SK-N-SH treated with all-trans-retinoic acid at 6 μM for 48 hours (cell line): Measurements from ENCODE around the gene BCKDHA.
"Not testable (repeated sequence)": the region's sequence is repeated elsewhere in the genome, so short reads cannot be mapped to it uniquely, and the experiment has no call there.

Source experiments
- ATAC-seq: fragments of 200-7000 bp; cut with Tn5 transposase; 3 replicates; pipeline ENCODE4 v1.9.1; 2020; ENCODE audit warnings: mild to moderate bottlenecking, moderate library complexity
- ARNTL ChIP-seq: fragments of 450-650 bp; formaldehyde crosslinking; IDR thresholded peaks from 2 replicates; pipeline ENCODE4 v1.5.0; 2020; ENCODE audit warnings: low read depth, mild to moderate bottlenecking, moderate library complexity, borderline replicate concordance
- BACH2 ChIP-seq: fragments of 250-450 bp; sonication (Bioruptor Pico); IDR thresholded peaks from 2 replicates; pipeline ENCODE4 v1.9.0; 2021; ENCODE audit warnings: mild to moderate bottlenecking, borderline replicate concordance
- ESRRG ChIP-seq: fragments of 250-450 bp; sonication (Bioruptor Pico); IDR thresholded peaks from 2 replicates; pipeline ENCODE4 v1.6.1; 2021; ENCODE audit warnings: mild to moderate bottlenecking
- GLIS3 ChIP-seq: fragments of 250-450 bp; sonication (Bioruptor Pico); IDR thresholded peaks from 2 replicates; pipeline ENCODE4 v1.5.0; 2020; ENCODE audit warnings: mild to moderate bottlenecking, moderate library complexity
- ISL1 ChIP-seq: fragments of 250-450 bp; sonication (Bioruptor Pico); IDR thresholded peaks from 2 replicates; pipeline ENCODE4 v2.1.2; 2022; ENCODE audit warnings: mild to moderate bottlenecking, moderate library complexity
- OSR1 ChIP-seq: fragments of 250-450 bp; sonication (Bioruptor Pico); IDR thresholded peaks from 2 replicates; pipeline ENCODE4 v1.8.0; 2022; ENCODE audit warnings: moderate library complexity, mild to moderate bottlenecking, inconsistent platforms
- SNAI2 ChIP-seq: fragments of 250-450 bp; sonication (Bioruptor Pico); IDR thresholded peaks from 2 replicates; pipeline ENCODE4 v1.5.0; 2020; ENCODE audit warnings: mild to moderate bottlenecking, moderate library complexity
- TCF4 ChIP-seq: fragments of 250-450 bp; sonication (Bioruptor Pico); IDR thresholded peaks from 2 replicates; pipeline ENCODE4 v1.8.0; 2021; ENCODE audit warnings: mild to moderate bottlenecking, moderate library complexity, borderline replicate concordance
- TOX ChIP-seq: fragments of 250-450 bp; sonication (Bioruptor Pico); IDR thresholded peaks from 2 replicates; pipeline ENCODE4 v1.8.0; 2021; ENCODE audit warnings: mild to moderate bottlenecking, moderate library complexity, borderline replicate concordance
- ZNF565 ChIP-seq: fragments of 450-650 bp; formaldehyde crosslinking; conservative IDR thresholded peaks from 2 replicates; pipeline ENCODE4 v1.5.0; 2020; ENCODE audit warnings: low read depth, mild to moderate bottlenecking, moderate library complexity
- ZNF70 ChIP-seq: fragments of 450-650 bp; formaldehyde crosslinking; IDR thresholded peaks from 2 replicates; pipeline ENCODE4 v1.5.0; 2020; ENCODE audit warnings: mild to moderate bottlenecking, moderate library complexity
- ZNF8 ChIP-seq: fragments of 450-650 bp; formaldehyde crosslinking; IDR thresholded peaks from 2 replicates; pipeline ENCODE4 v1.5.0; 2020; ENCODE audit warnings: mild to moderate bottlenecking, moderate library complexity
- TF ChIP-seq, protein P1 (sequence below): fragments of 250-450 bp; sonication (Bioruptor Pico); IDR thresholded peaks from 2 replicates; pipeline ENCODE4 v1.5.0; 2020; ENCODE audit warnings: mild to moderate bottlenecking, moderate library complexity
- TF ChIP-seq, protein P2 (sequence below): fragments of 250-450 bp; sonication (Bioruptor Pico); IDR thresholded peaks from 2 replicates; pipeline ENCODE4 v1.5.1; 2021; ENCODE audit warnings: mild to moderate bottlenecking, moderate library complexity
- TF ChIP-seq, protein P3 (sequence below): fragments of 250-450 bp; sonication (Bioruptor Pico); IDR thresholded peaks from 2 replicates; pipeline ENCODE4 v1.8.0; 2020; ENCODE audit warnings: mild to moderate bottlenecking, moderate library complexity, borderline replicate concordance
- TF ChIP-seq, protein P4 (sequence below): fragments of 250-450 bp; sonication (Bioruptor Pico); IDR thresholded peaks from 2 replicates; pipeline ENCODE4 v1.8.0; 2021; ENCODE audit warnings: low read depth, mild to moderate bottlenecking, moderate library complexity, borderline replicate concordance

The BCKDHA gene

DNA sequence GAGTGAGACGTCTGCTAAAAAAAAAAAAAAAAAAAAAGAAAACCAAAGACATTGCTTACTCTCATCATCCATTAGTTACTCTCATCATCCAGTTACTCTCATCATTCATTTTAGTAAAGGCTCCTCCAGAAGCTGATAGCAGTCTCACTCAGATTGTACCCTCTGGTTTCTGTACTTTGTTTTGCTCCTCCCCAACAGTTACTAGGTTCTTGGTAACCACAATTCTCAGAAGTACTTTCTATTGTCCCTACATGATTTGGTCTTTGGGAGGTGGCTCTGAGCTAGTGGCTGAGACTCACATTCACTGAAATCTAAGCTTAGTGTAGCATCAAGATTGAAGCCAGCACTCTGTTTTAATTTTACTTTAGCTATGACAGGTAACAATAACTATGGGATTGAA lies 59.6 kb downstream of the BCKDHA start:
- TF ChIP-seq BACH2 = no peak
- TF ChIP-seq GLIS3 = no peak
- TF ChIP-seq SNAI2 = no peak
- no peak for TF ChIP-seq ISL1 (CRISPR knock-in tag)
- no peak for TF ChIP-seq ZNF70
- TF ChIP-seq, protein P1, sequence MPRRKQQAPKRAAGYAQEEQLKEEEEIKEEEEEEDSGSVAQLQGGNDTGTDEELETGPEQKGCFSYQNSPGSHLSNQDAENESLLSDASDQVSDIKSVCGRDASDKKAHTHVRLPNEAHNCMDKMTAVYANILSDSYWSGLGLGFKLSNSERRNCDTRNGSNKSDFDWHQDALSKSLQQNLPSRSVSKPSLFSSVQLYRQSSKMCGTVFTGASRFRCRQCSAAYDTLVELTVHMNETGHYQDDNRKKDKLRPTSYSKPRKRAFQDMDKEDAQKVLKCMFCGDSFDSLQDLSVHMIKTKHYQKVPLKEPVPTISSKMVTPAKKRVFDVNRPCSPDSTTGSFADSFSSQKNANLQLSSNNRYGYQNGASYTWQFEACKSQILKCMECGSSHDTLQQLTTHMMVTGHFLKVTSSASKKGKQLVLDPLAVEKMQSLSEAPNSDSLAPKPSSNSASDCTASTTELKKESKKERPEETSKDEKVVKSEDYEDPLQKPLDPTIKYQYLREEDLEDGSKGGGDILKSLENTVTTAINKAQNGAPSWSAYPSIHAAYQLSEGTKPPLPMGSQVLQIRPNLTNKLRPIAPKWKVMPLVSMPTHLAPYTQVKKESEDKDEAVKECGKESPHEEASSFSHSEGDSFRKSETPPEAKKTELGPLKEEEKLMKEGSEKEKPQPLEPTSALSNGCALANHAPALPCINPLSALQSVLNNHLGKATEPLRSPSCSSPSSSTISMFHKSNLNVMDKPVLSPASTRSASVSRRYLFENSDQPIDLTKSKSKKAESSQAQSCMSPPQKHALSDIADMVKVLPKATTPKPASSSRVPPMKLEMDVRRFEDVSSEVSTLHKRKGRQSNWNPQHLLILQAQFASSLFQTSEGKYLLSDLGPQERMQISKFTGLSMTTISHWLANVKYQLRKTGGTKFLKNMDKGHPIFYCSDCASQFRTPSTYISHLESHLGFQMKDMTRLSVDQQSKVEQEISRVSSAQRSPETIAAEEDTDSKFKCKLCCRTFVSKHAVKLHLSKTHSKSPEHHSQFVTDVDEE (CRISPR knock-in tag) = no peak
- TF ChIP-seq ARNTL (CRISPR knock-in tag) = no peak
- TF ChIP-seq ZNF565 (CRISPR knock-in tag) = no peak
- ATAC-seq = no peak

DNA sequence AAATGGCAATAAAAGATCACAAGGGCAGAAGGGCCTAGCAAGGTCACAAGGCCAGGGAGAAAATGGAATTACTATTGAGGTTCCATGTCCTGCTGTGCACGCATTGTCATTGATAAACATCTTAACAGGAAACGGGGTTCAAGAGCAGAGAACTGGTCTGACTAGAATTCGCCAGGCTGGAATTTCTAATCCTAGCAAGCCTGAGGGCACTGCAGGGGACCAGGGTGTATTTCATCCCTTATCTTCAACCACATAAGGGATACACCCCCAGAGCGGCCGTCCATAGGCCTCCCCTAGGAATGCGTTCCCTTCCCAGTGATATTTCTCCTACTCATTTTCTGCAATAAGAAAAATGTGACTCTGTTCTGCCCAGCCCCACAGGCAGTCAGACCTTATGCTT lies 64.9 kb downstream of the BCKDHA start:
- TF ChIP-seq TOX (CRISPR knock-in tag) (no peak), OSR1 (CRISPR knock-in tag) (no peak), ESRRG (no peak), BACH2 (no peak), SNAI2 (no peak), TCF4 (CRISPR knock-in tag) (no peak), ZNF8 (CRISPR knock-in tag) (no peak)
- TF ChIP-seq, protein P2, sequence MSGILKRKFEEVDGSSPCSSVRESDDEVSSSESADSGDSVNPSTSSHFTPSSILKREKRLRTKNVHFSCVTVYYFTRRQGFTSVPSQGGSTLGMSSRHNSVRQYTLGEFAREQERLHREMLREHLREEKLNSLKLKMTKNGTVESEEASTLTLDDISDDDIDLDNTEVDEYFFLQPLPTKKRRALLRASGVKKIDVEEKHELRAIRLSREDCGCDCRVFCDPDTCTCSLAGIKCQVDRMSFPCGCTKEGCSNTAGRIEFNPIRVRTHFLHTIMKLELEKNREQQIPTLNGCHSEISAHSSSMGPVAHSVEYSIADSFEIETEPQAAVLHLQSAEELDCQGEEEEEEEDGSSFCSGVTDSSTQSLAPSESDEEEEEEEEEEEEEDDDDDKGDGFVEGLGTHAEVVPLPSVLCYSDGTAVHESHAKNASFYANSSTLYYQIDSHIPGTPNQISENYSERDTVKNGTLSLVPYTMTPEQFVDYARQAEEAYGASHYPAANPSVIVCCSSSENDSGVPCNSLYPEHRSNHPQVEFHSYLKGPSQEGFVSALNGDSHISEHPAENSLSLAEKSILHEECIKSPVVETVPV (CRISPR knock-in tag) = no peak
- TF ChIP-seq, protein P3, sequence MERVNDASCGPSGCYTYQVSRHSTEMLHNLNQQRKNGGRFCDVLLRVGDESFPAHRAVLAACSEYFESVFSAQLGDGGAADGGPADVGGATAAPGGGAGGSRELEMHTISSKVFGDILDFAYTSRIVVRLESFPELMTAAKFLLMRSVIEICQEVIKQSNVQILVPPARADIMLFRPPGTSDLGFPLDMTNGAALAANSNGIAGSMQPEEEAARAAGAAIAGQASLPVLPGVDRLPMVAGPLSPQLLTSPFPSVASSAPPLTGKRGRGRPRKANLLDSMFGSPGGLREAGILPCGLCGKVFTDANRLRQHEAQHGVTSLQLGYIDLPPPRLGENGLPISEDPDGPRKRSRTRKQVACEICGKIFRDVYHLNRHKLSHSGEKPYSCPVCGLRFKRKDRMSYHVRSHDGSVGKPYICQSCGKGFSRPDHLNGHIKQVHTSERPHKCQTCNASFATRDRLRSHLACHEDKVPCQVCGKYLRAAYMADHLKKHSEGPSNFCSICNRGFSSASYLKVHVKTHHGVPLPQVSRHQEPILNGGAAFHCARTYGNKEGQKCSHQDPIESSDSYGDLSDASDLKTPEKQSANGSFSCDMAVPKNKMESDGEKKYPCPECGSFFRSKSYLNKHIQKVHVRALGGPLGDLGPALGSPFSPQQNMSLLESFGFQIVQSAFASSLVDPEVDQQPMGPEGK (CRISPR knock-in tag) = no peak
- TF ChIP-seq, protein P4, sequence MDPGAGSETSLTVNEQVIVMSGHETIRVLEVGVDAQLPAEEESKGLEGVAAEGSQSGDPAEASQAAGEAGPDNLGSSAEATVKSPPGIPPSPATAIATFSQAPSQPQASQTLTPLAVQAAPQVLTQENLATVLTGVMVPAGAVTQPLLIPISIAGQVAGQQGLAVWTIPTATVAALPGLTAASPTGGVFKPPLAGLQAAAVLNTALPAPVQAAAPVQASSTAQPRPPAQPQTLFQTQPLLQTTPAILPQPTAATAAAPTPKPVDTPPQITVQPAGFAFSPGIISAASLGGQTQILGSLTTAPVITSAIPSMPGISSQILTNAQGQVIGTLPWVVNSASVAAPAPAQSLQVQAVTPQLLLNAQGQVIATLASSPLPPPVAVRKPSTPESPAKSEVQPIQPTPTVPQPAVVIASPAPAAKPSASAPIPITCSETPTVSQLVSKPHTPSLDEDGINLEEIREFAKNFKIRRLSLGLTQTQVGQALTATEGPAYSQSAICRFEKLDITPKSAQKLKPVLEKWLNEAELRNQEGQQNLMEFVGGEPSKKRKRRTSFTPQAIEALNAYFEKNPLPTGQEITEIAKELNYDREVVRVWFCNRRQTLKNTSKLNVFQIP (CRISPR knock-in tag) = no peak
- ATAC-seq = no peak

DNA sequence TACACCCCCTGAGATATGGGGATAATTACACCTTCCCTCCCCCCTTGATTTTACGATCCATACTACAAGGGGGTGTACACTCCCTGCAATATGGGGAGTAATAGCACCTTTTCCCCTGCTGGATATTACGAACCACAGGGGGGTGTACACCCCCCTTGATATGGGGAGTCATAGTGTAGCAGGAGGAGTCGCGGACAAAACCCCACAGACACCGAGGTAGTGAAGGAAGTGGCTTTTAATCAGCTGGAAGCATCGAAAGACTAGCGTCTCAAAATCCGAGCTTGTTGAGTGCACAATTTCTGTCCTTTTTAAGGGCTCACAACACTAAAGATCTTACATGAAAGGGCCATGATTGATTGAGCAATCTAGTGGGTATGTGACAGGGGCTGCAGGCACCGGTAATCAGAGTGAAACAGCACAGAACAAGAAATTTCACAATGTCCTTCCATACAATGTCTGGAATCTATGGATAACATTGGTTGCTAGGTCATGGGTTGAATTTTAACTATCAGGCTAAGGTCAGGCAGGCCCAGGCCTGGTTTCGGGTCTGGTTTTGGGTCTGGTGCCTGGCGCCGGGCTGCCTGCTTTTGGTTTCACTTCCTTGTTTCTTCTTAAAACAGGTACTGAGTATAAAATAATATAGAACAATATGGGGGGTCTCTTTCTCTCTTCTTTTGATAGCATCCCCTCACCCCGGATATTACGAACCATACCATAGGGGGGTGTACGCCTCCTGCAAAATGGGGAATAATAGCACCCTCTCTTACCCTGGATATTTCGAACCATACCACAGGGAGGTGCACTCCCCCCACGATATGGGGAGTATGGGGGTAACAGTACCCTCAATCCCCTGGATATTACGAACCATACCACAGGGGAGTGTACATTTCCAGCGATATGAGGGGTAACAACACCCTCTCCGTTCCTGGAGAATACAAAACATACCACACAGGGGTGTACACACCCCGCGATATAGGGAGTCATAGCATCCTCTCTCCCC lies 65.9 kb downstream of the BCKDHA start:
- not testable (repeated sequence) for ATAC-seq
